ENCODE data around the gene EPHA10.

EPHA10 gene

DNA sequence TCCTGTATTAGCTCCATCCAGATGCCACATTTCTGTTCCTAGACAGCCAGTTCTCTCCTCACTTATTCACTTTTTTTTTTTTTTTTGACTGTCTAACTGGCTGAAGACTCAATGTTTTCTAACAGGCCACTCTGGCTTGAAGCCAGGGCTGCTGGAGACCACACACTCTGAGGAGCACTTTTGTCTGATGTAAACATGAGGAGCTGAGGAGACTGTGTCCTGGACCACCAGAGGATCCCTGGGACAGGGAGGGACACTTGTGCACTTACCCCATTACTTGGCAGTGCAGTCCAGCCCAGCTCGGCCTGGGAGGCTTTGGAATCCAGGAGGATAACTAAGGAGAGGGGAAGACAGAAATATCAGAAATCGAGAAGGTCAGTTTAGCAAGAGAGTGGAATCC lies 2.4 kb downstream of the EPHA10 start:
- no peaks in the 10 kb centered on the region for H3F3A ChIP-seq (ENCODE audit: low read depth)
- H3K4me3 ChIP-seq (ENCODE audit: low read length, poor library complexity, severe bottlenecking) = no peak overlapping the region
- H3K4me1 ChIP-seq (ENCODE audit: insufficient read depth, low read length, poor library complexity, severe bottlenecking) = no peaks in the 10 kb centered on the region
- H3K9me2 ChIP-seq (replicated peaks; ENCODE audit: low read depth, low read length) = no peaks in the 10 kb centered on the region
- H3K9ac ChIP-seq (ENCODE audit: low read depth, low read length, poor library complexity, severe bottlenecking) = no peak overlapping the region
- H3K4me2 ChIP-seq (ENCODE audit: low read depth, low read length, poor library complexity, severe bottlenecking) = no peak overlapping the region
- no peaks in the 10 kb centered on the region for H3K27me3 ChIP-seq (ENCODE audit: insufficient read depth, low read length, poor library complexity, severe bottlenecking)
- no peaks in the 10 kb centered on the region for H4K20me1 ChIP-seq (ENCODE audit: insufficient read depth, low read length, poor library complexity, severe bottlenecking)
- no peaks in the 10 kb centered on the region for H3K36me3 ChIP-seq (ENCODE audit: insufficient read depth, low read length)
- H3K9me3 ChIP-seq (ENCODE audit: insufficient read depth, low read depth, low read length) = no peaks in the 10 kb centered on the region
- H3K79me2 ChIP-seq (ENCODE audit: insufficient read depth, low read length) = no peaks in the 10 kb centered on the region
- no peak overlapping the region for H2AFZ ChIP-seq (ENCODE audit: low read length)
- TF ChIP-seq, protein P1, sequence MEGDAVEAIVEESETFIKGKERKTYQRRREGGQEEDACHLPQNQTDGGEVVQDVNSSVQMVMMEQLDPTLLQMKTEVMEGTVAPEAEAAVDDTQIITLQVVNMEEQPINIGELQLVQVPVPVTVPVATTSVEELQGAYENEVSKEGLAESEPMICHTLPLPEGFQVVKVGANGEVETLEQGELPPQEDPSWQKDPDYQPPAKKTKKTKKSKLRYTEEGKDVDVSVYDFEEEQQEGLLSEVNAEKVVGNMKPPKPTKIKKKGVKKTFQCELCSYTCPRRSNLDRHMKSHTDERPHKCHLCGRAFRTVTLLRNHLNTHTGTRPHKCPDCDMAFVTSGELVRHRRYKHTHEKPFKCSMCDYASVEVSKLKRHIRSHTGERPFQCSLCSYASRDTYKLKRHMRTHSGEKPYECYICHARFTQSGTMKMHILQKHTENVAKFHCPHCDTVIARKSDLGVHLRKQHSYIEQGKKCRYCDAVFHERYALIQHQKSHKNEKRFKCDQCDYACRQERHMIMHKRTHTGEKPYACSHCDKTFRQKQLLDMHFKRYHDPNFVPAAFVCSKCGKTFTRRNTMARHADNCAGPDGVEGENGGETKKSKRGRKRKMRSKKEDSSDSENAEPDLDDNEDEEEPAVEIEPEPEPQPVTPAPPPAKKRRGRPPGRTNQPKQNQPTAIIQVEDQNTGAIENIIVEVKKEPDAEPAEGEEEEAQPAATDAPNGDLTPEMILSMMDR (conservative IDR thresholded peaks at IDR 0.05; ENCODE audit: low read length) = no peak
- no peak for TF ChIP-seq EZH2phosphoT487 (IDR thresholded peaks at IDR 0.05; ENCODE audit: borderline replicate concordance)

DNA sequence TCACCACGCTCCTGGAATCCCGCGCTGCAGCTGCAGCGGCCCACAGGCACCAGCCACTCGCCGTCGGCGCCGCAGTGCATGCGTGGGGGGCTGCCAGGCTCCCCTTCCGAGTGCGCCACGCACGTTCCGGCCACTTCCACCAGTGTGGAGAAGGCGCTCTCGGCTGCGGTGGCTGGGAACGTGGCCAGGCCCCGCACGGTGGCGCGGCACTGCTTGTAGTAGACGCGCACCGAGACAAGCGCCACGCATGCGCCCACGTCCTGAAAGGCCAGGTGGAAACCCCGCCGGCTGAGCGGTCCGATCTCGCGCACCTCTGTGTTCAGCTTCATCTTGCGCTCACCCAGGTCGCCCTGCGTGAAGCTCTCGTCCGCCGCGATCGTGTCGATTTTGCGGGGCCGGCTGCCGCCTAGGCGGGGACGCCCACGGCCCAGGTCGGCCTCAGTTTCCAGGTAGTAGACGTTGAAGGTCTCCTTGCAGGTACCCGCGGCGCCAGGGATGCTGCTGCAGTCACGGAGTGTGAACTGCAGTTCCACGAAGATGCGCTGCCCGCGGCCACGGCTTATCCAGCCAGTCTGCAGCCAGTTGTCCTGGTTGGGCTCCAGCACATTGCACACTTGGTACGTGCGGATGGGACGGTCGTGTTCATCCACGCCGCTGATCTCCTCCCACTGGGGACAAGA lies 3.4 kb downstream of the EPHA10 start:
- no peak overlapping the region for H3K4me3 ChIP-seq (ENCODE audit: low read length, poor library complexity, severe bottlenecking)
- no peaks in the 10 kb centered on the region for H3K36me3 ChIP-seq (ENCODE audit: insufficient read depth, low read length)
- H3K9me2 ChIP-seq (replicated peaks; ENCODE audit: low read depth, low read length) = no peaks in the 10 kb centered on the region
- H3K4me1 ChIP-seq (ENCODE audit: insufficient read depth, low read length, poor library complexity, severe bottlenecking) = no peaks in the 10 kb centered on the region
- TF ChIP-seq, protein P1 (conservative IDR thresholded peaks at IDR 0.05; ENCODE audit: low read length) = no peak
- TF ChIP-seq EZH2phosphoT487 (IDR thresholded peaks at IDR 0.05; ENCODE audit: borderline replicate concordance) = no peak
- H3F3A ChIP-seq (ENCODE audit: low read depth) = no peaks in the 10 kb centered on the region
- no peak overlapping the region for H3K9ac ChIP-seq (ENCODE audit: low read depth, low read length, poor library complexity, severe bottlenecking)
- no peak overlapping the region for H2AFZ ChIP-seq (ENCODE audit: low read length)
- no peaks in the 10 kb centered on the region for H3K79me2 ChIP-seq (ENCODE audit: insufficient read depth, low read length)
- no peaks in the 10 kb centered on the region for H3K9me3 ChIP-seq (ENCODE audit: insufficient read depth, low read depth, low read length)
- H3K27me3 ChIP-seq (ENCODE audit: insufficient read depth, low read length, poor library complexity, severe bottlenecking) = no peaks in the 10 kb centered on the region
- no peaks in the 10 kb centered on the region for H4K20me1 ChIP-seq (ENCODE audit: insufficient read depth, low read length, poor library complexity, severe bottlenecking)
- H3K4me2 ChIP-seq (ENCODE audit: low read depth, low read length, poor library complexity, severe bottlenecking) = no peak overlapping the region

DNA sequence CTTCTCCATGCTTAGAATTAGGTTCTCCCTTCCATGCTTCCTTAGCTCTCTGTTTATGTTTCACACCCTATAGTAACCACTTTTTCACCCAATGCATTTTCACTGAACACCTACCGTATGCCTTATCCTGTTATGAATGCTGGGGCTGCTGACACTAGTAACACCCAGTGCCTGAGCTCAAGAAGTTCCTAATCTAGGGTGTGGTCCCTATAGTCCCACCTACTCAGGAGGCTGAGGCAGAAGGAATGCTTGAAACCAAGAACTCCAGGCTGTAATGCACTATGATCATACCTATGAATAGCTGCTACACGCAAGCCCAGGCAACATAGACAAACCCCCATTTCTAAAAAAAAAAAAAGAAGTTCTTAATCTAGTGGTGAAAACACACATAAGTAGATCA lies 5.5 kb downstream of the EPHA10 start:
- no peak overlapping the region for H3K4me3 ChIP-seq (ENCODE audit: low read length, poor library complexity, severe bottlenecking)
- H3K36me3 ChIP-seq (ENCODE audit: insufficient read depth, low read length) = no peaks in the 10 kb centered on the region
- H3K4me2 ChIP-seq (ENCODE audit: low read depth, low read length, poor library complexity, severe bottlenecking) = no peak overlapping the region
- H3K79me2 ChIP-seq (ENCODE audit: insufficient read depth, low read length) = no peaks in the 10 kb centered on the region
- TF ChIP-seq, protein P1 (conservative IDR thresholded peaks at IDR 0.05; ENCODE audit: low read length) = no peak
- TF ChIP-seq EZH2phosphoT487 (IDR thresholded peaks at IDR 0.05; ENCODE audit: borderline replicate concordance) = no peak
- H3K4me1 ChIP-seq (ENCODE audit: insufficient read depth, low read length, poor library complexity, severe bottlenecking) = no peaks in the 10 kb centered on the region
- H3K27me3 ChIP-seq (ENCODE audit: insufficient read depth, low read length, poor library complexity, severe bottlenecking) = no peaks in the 10 kb centered on the region
- H3K9ac ChIP-seq (ENCODE audit: low read depth, low read length, poor library complexity, severe bottlenecking) = no peak overlapping the region
- H2AFZ ChIP-seq (ENCODE audit: low read length) = no peak overlapping the region
- no peaks in the 10 kb centered on the region for H3K9me3 ChIP-seq (ENCODE audit: insufficient read depth, low read depth, low read length)
- no peaks in the 10 kb centered on the region for H3F3A ChIP-seq (ENCODE audit: low read depth)
- no peaks in the 10 kb centered on the region for H4K20me1 ChIP-seq (ENCODE audit: insufficient read depth, low read length, poor library complexity, severe bottlenecking)
- no peaks in the 10 kb centered on the region for H3K9me2 ChIP-seq (replicated peaks; ENCODE audit: low read depth, low read length)
